Activated CD8-positive, alpha-beta memory T cell treated with anti-CD3 and anti-CD28 coated beads for 48 hours (primary cell): ENCODE data around the gene IL17REL.
A peak's percentile ranks its signal among the peaks of the same experiment; 100 is the strongest.

ENCODE experiments used
- DNase-seq, 3 experiments: peaks; one replicate each; pipeline ENCODE4 v3.0.0-alpha.2; 2020; ENCODE audit warnings: low read depth in 2 of 3, low spot score in 2 of 3

IL17REL gene

GRCh38 chr22:49969751-49970527, 42.6 kb downstream of the IL17REL start:
- DNase-seq, result no peak

- DNase-seq, result no peak
Observed at GRCh38 chr22:49968831-49969661, 43.5 kb downstream of the IL17REL start.

GRCh38 chr22:49968313-49968830, 44.2 kb downstream of the IL17REL start:
- no peak for DNase-seq

- DNase-seq, result no peak
Observed at GRCh38 chr22:49967706-49968208, 44.8 kb downstream of the IL17REL start.

- no peak for DNase-seq
Observed at GRCh38 chr22:49966774-49967705, 45.5 kb downstream of the IL17REL start.

- no peak for DNase-seq
Observed at GRCh38 chr22:49966041-49966773, 46.4 kb downstream of the IL17REL start.

GRCh38 chr22:49965091-49966040, 47.2 kb downstream of the IL17REL start:
- DNase-seq, result no peak

- DNase-seq, result no peak
Observed at GRCh38 chr22:49964136-49965090, 48.2 kb downstream of the IL17REL start.

GRCh38 chr22:49963647-49964026, 48.9 kb downstream of the IL17REL start:
- no peak for DNase-seq

- DNase-seq, result no peak
Observed at GRCh38 chr22:49962751-49963646, 49.6 kb downstream of the IL17REL start.

- DNase-seq, result peak in 2 of 3 experiments; percentile 78 to 86
Observed at GRCh38 chr22:49962012-49962750, 50.4 kb downstream of the IL17REL start.

GRCh38 chr22:49961601-49962011, 51.0 kb downstream of the IL17REL start:
- no peak for DNase-seq

GRCh38 chr22:49961005-49961600, 51.5 kb downstream of the IL17REL start:
- no peak for DNase-seq

- DNase-seq, result peak; percentile 78 to 93 (median 82)
Observed at GRCh38 chr22:49960159-49961004, 52.2 kb downstream of the IL17REL start, which contains the start of gene PIM3. Gene PIM3, plus strand, starts transcription at chr22:49960772. Its CDS starts 176 bp downstream, at chr22:49960948.

GRCh38 chr22:49959782-49960158, 52.8 kb downstream of the IL17REL start:
- no peak for DNase-seq
